Caki2 (cell line): ENCODE measurements around the gene KICS2. TPM values are rescaled to one million over a fixed set of nuclear protein-coding genes. Genes with fewer than 3 reads are reported as not detected.

Experiments
- DNase-seq: peaks from one replicate; pipeline ENCODE4 v3.0.0-alpha.2; 2015; ENCODE audit warnings: low read depth
- in situ Hi-C: cut with HindIII; loops from 2 replicates; pipeline ENCODE4 v1.10.0; 2016; ENCODE audit warnings: low sequenced_read_pairs, low pct_unique_long_range_greater_than_20kb, mixed read lengths
- total RNA-seq: library from RNA; depleted of rRNA; stranded (reverse); fragments of >200 nt; shearing (Covaris generic); gene quantifications from 2 replicates; pipeline ENCODE4 v1.2.3, GENCODE V29; 2014; ENCODE audit warnings: low replicate concordance; rRNA removed

Gene KICS2
- total RNA-seq, result 5.2 and 7.2 TPM in 2 replicates

DNA sequence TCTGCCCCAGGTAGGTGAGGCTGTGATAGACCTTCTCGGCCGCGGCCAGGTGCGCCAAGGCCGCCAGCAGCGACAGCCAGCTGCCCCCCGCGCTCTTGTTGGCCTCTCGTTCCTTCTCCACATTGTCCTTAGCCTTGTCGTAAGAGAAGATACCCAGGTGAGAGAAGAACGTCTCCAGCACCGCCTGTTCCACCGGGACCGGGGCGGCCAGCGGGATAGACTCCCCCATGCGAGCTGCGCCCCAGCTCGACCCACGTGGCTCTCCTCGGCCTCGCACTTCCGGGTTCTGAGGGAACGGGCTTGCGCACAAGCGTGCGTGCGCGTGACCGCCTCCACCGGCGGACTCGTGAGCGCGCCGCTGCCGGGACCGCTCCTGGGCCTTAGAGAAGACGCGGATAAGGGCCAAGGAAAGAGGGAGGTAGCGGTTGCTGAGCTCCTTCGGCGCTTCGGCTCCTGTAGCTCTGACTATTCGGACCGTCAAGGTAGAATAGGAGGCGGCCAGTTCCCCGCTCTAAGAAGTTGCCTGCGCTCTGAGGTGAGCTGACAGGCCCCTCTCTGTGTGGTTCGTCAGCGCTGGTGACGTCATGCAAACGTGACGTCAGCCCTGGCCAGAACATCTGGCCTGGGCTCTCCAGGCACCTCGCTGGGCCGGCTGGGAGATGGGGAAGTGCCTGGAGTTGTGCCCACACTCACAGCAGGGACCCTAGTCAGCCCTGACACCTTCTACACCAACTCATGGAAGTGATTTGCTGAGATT lies at the start of gene KICS2:
Gene KICS2, minus strand, starts transcription at position 288 of the 757 bp plus-strand sequence. Its CDS starts 59 bp downstream, at position 229.
- peak; percentile 99 for DNase-seq
- in situ Hi-C loops, result no loop called here

- DNase-seq, result no peak
- in situ Hi-C loops, result loop anchor here (25.0 kb wide), 1 partner anchor 433 kb away; the partner anchor contains the start of gene SRGAP1
Measured at GRCh38 chr12:64270411-64270810, 48.3 kb upstream of the KICS2 start.

GRCh38 chr12:64269161-64269560 lies 47.1 kb upstream of the KICS2 start:
- DNase-seq, result no peak
- in situ Hi-C loops, result loop anchor here (25.0 kb wide), 1 partner anchor 432 kb away; the partner anchor contains the start of gene SRGAP1

DNA sequence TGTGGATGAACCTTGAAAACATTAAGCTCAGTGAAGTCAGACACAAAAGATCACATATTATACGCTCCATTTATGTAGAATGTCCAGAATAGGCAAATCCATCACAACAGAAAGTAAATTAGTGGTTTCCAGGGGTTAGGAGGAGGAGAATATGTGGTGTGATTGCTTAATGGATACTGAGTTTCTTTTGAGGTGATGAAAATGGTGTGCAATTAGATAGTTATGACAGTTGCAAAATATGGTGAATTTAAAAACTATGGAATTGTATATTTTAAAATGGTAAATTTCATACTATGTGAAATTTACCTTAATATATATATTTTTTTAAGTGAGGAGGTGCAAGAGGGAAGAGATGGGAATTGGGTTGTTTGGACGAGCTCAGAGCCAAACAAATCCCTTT lies 46.3 kb upstream of the KICS2 start:
- DNase-seq, result no peak
- in situ Hi-C loops, result loop anchor here (25.0 kb wide), 1 partner anchor 431 kb away; the partner anchor contains the start of gene SRGAP1

DNA sequence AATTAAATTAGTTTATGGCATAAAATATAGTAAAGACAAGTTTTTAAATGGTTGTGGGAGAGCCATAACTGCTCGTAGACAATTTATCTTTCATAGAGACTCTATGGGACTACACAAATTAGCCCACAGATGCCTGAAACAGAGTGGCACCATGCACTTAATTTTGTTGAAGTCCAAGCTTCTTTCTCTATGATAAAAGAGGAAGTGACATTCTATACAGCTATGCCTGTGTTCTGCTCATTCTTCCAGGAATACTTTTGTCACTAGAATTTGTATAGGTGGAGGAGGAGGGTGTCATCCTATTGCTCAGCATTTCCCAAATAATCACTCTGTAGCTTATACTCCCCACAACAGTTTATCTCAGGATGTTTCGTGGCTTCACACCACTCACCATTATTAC lies 43.7 kb upstream of the KICS2 start:
- no peak for DNase-seq
- in situ Hi-C loops, result loop anchor here (25.0 kb wide), 1 partner anchor 429 kb away; the partner anchor contains the start of gene SRGAP1

DNA sequence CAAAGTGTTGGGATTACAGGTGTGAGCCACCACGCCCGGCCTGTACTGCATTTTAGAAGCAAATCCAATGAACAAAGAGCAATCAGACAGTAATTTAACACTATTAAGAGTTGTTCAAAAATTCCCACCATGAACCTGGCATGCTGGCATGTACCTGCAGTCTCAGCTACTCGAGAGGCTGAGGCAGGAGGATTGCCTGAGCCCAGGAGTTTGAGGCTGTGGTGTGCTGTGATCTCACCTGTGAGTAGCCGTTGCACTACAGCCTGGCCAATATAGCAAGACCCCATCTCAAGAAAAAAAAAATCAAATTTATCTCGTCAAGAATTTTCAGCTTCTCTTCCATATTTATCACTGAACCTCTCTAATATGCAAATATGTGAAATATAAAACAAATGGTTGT lies 39.7 kb upstream of the KICS2 start:
- no peak for DNase-seq
- in situ Hi-C loops, result loop anchor here (25.0 kb wide), 1 partner anchor 425 kb away; the partner anchor contains the start of gene SRGAP1

GRCh38 chr12:64258576-64258975 lies 36.5 kb upstream of the KICS2 start:
- in situ Hi-C loops, result loop anchor here (25.0 kb wide), 1 partner anchor 421 kb away; the partner anchor contains the start of gene SRGAP1
- DNase-seq, result no peak

DNA sequence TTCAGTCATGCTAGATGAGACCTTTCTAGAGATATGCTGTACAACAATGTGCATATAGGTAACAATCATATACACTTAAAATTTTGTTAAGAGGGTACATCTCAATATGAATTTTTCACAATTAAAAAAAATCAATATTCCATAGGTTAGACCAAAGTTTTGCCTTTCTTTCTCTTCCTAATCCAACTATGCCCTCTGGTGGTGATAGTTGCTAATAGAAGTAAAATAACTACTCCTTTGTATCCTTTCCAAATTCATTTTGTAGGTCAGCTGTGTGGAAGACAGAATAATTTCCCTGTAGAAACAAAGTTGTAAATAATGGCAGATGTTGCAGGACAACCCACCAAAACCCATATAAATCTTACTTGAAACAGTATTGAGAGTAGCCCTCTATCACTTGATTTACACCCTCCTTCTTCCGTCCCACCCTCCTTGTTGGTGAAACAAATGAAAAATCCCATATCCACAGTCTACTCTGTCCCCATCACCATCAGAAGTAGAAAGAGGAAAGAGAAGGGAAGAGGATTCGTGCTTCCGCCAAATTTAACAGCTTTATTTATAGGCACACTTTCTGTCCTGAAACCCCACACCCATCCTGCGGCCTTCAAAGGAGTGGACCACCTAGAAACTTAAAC lies 34.2 kb upstream of the KICS2 start:
- in situ Hi-C loops, result loop anchor here (25.0 kb wide), 1 partner anchor 419 kb away; the partner anchor contains the start of gene SRGAP1
- peak; percentile 61 for DNase-seq

- in situ Hi-C loops, result loop anchor here (25.0 kb wide), 1 partner anchor 418 kb away; the partner anchor contains the start of gene SRGAP1
- no peak for DNase-seq
Measured at GRCh38 chr12:64255249-64255648, 33.2 kb upstream of the KICS2 start.

- in situ Hi-C loops, result loop anchor here (25.0 kb wide), 1 partner anchor 416 kb away; the partner anchor contains the start of gene SRGAP1
- DNase-seq, result no peak
Measured at GRCh38 chr12:64253356-64253755, 31.3 kb upstream of the KICS2 start.

DNA sequence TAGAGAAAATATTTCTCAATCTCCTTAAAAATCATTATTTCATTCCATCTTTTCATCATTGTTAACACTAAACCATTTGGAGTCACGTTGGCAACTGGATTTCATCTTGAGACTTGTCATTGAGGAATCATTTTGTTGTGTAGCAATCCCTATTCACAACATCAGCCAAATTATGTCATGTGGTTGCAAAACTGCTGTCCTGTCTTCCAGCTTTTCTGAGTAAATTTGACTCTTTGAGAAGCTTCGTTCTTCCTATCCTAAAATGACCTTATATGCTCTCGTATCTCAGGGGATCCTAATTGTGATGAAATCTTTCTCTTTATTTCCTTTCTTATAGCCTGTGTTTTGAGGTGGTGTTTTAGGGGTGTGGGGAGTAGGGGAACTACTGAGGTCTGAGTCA lies 30.6 kb upstream of the KICS2 start:
- DNase-seq, result no peak
- in situ Hi-C loops, result loop anchor here (25.0 kb wide), 1 partner anchor 415 kb away; the partner anchor contains the start of gene SRGAP1

- in situ Hi-C loops, result no loop called here
- DNase-seq, result no peak
Measured at GRCh38 chr12:64243809-64244208, 21.7 kb upstream of the KICS2 start.

GRCh38 chr12:64240781-64241180 lies 18.7 kb upstream of the KICS2 start:
- DNase-seq, result no peak
- in situ Hi-C loops, result no loop called here

- in situ Hi-C loops, result no loop called here
Measured at GRCh38 chr12:64237382-64237781, 15.3 kb upstream of the KICS2 start.

GRCh38 chr12:64236549-64236948 lies 14.5 kb upstream of the KICS2 start:
- no peak for DNase-seq
- in situ Hi-C loops, result no loop called here

More at GRCh38 chr12:64237382-64237781, 15.3 kb upstream of the KICS2 start:
- DNase-seq, result no peak

- in situ Hi-C loops, result no loop called here
- DNase-seq, result no peak
Measured at GRCh38 chr12:64232196-64232595, 10.1 kb upstream of the KICS2 start.

DNA sequence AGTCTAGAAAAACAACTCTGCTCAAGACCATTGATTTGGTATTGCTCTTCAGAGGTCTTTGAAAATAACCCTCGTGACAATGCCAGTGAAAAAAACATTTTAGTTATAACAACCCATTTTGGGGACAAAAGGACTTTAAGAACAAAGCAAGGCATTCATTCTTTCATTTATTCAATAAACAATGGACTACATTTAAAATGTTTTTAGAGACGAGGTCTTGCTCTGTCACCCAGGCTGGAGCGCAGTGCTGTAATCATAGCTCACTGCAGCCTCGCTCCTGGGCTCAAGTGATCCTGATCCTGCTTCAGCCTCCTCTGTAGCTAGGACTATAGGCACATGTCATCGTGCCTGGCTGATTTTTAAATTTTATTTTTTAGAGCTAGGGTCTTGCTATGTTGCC lies 7.7 kb upstream of the KICS2 start:
- no peak for DNase-seq
- in situ Hi-C loops, result no loop called here

GRCh38 chr12:64229240-64229639 lies 7.1 kb upstream of the KICS2 start:
- no peak for DNase-seq
- in situ Hi-C loops, result no loop called here

GRCh38 chr12:64225626-64226025 lies 3.5 kb upstream of the KICS2 start:
- in situ Hi-C loops, result no loop called here
- no peak for DNase-seq
